VCaP (cell line): ENCODE data around the gene GLYAT.

Experiments used
- H3K27ac ChIP-seq: fragments of 450-650 bp; 2 replicates; pipeline ENCODE4 v1.5.1; 2017
- TF ChIP-seq, protein P1 (sequence below): fragments of 450-650 bp; conservative IDR thresholded peaks from 2 replicates; pipeline ENCODE4 v1.5.1; 2017; ENCODE audit warnings: mild to moderate bottlenecking, moderate library complexity

GLYAT gene

DNA sequence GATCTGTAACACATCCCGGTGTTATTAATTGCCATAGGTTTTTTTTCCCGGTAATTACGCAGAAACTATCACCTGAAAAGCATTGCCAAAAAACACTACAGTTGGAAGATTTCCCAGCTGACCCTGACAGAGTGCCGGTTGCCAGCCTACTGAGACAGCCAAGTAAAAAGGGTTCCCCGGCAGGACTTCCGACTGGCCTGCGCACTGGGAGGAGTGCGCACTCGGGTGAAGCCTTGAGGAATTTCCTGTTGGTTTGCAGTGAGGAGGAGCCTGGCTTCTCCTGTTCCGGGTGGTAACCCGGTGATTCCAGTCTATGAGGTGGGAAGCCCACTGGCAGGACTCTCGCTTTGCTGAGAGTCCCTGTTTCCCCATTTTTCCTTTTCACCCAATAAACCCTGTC is 57.1 kb downstream of the GLYAT start:
- TF ChIP-seq, protein P1, sequence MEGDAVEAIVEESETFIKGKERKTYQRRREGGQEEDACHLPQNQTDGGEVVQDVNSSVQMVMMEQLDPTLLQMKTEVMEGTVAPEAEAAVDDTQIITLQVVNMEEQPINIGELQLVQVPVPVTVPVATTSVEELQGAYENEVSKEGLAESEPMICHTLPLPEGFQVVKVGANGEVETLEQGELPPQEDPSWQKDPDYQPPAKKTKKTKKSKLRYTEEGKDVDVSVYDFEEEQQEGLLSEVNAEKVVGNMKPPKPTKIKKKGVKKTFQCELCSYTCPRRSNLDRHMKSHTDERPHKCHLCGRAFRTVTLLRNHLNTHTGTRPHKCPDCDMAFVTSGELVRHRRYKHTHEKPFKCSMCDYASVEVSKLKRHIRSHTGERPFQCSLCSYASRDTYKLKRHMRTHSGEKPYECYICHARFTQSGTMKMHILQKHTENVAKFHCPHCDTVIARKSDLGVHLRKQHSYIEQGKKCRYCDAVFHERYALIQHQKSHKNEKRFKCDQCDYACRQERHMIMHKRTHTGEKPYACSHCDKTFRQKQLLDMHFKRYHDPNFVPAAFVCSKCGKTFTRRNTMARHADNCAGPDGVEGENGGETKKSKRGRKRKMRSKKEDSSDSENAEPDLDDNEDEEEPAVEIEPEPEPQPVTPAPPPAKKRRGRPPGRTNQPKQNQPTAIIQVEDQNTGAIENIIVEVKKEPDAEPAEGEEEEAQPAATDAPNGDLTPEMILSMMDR, result no peak
- H3K27ac ChIP-seq, result 0 out of 2 replicates have a peak overlapping the region, but pooled peaks have one; percentile 18

DNA sequence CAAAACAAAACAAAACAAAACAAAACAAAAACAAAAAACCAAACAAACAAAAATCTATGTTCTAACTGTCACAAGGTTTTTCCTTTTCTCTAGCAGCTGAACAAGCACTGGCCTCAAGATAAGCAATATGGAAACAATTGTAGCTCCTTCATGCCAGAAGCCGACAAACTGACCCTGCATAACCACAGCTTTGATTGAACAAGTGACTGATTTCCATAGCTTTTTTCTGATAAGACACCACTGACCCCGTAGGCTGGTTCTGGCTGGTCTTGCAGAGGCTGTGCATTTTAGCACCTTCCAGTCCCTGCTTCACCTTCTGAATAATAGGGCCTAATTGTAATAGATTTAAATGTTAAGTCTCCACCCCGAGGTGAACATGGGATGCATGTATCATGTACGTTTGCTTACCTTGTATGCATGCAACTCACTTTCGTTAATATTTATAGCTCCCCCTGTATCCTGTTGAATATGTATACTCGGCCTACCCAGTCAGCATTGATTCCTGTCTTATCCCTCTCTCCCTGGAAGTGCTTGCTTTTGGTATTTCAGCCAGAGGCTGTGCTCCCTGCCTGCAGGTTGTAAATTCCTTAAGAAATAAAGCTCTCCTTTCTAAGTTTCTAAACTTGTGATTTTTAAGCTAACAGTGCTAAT is 59.6 kb downstream of the GLYAT start:
- TF ChIP-seq, protein P1, result no peak
- no peak overlapping the region for H3K27ac ChIP-seq

DNA sequence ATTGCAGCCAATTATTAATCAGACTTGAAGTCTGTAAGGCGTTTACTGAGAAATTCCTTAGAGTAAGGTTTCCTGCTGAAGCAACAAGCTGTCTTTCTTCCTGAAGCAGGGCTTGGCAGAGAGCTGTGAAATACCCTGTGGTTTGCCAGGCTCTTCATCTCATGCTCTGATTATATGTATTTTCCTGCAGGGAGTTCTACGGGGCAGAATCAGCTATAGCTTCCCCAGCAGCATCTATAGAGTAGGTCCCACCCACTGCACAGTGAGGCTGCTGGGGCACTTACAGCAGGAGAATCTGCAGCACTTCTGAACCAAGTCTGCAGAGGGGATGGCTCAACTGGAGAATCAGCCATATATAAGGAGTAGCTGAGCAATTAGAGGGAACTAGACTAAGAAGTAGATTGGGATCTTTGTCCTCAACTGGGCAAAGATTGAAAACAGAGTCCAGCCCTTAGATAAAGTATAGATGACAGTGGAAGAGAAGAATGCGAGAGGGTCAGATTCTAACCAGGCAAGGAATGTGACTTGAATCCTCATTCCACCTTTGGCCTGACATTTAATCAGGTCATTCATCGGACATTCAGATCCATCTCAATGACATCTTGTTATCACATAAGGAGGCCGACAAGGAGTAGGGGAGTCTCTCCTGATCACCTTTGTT is 71.7 kb downstream of the GLYAT start:
- H3K27ac ChIP-seq, result no peak overlapping the region
- TF ChIP-seq, protein P1, result no peak

DNA sequence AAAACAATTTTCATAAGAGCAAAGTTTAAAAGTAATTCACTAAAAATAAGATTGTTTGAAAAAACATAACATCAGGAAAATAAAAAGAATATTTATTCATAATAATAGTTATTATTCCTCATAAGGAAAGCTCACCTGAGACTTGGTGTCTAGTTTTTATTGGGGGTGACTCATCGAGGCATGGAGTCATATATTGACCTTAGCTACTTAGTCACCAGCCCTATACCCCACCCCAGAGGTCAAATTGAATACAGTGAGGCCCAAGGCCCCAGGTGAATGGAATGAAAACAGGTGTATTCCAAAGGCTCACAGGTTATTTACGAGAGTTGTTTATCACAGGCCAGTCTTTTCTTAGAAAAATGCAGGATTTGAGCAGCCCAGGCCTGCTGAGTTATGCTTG is 72.3 kb downstream of the GLYAT start:
- no peak overlapping the region for H3K27ac ChIP-seq
- TF ChIP-seq, protein P1, result no peak
